ENCODE results near the gene MYH7.

The MYH7 gene

DNA sequence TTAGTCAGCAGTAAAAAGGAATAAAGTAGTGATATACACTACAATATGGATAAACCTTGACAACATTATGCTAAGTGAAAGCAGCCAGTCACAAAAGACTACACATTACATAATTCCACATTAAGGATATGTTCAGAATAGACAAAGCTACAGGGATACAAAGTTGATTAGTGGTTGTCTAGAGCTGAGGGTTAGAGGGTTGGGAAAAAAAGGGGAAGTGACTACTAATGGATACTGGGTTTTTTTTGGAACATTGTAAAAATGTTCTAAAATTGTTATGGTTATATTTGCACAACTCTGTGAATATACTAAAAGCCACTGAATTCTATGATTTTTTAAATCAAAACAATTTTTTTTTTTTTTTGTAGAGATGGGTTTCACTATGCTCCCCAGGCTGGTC lies 29.2 kb upstream of the MYH7 start (continued):
- no peak for TF ChIP-seq ZC3H10 (CRISPR knock-in tag; IDR thresholded peaks at IDR 0.05)
- no peak for TF ChIP-seq ZNF70 (CRISPR knock-in tag; IDR thresholded peaks at IDR 0.05)

DNA sequence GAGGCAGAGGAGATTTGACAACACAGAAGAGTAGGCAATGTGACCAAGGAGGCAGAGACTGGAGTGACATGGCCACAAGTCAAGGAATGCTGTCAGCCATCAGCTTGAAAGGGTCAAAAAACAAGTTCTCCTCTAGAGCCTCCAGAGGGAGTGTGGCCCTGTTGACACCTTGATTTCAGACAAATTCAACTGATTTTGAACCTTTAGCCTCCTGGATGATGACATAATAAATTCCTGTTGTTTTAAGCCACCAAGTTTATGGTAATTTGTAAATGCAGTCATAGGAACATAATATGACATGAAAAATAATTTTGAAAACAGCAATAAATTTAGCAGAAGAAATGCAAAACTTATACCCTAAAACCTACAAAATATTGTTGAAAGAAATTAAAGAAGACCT lies 25.5 kb upstream of the MYH7 start:
- TF ChIP-seq ZC3H10 (CRISPR knock-in tag; IDR thresholded peaks at IDR 0.05) (no peak), ZNF70 (CRISPR knock-in tag; IDR thresholded peaks at IDR 0.05) (no peak)

DNA sequence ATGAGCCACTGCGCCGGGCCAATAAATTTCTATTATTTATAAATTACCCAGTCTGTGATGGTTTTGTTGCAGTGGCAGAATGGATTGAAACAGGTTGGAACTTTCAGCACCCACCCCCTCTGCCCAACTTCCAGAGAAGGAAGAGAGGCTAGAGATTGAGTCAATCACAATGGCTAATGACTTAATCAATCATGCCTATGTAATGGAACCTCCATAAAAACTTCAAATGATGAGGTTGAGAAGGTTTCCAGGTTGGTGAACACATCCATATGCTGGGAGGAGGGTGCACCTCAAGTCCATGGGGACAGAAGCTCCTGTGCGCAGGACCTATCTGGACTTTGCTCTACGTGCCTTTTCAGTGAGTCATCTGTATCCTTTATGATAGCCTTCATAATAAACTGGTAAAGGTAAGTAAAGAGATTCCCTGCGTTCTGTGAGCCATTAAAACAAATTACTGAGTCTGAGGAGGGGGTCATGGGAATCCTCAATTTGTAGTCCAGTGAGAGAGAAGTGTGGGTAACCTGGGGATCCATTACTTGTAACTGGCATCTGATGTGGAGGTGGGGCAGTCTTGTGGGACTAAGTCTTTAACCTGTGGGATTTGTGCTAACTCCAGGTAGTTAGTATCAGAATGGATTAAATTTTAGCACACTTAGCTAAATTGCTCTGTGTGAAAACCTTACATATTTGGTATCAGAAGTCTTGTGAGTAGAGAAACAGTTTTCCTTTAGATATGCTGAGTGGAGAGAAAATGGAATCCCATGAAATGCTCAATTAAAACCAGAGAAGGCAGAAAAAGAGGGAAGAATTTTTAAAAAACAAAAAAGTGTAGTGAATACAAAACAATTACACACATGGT lies 22.4 kb upstream of the MYH7 start:
- TF ChIP-seq ZNF70 (CRISPR knock-in tag; IDR thresholded peaks at IDR 0.05), result no peak
- no peak for TF ChIP-seq ZNF8 (CRISPR knock-in tag; IDR thresholded peaks at IDR 0.05)
- no peak for TF ChIP-seq TOX (CRISPR knock-in tag; IDR thresholded peaks at IDR 0.05; ENCODE audit: borderline replicate concordance)
- TF ChIP-seq, protein P1, sequence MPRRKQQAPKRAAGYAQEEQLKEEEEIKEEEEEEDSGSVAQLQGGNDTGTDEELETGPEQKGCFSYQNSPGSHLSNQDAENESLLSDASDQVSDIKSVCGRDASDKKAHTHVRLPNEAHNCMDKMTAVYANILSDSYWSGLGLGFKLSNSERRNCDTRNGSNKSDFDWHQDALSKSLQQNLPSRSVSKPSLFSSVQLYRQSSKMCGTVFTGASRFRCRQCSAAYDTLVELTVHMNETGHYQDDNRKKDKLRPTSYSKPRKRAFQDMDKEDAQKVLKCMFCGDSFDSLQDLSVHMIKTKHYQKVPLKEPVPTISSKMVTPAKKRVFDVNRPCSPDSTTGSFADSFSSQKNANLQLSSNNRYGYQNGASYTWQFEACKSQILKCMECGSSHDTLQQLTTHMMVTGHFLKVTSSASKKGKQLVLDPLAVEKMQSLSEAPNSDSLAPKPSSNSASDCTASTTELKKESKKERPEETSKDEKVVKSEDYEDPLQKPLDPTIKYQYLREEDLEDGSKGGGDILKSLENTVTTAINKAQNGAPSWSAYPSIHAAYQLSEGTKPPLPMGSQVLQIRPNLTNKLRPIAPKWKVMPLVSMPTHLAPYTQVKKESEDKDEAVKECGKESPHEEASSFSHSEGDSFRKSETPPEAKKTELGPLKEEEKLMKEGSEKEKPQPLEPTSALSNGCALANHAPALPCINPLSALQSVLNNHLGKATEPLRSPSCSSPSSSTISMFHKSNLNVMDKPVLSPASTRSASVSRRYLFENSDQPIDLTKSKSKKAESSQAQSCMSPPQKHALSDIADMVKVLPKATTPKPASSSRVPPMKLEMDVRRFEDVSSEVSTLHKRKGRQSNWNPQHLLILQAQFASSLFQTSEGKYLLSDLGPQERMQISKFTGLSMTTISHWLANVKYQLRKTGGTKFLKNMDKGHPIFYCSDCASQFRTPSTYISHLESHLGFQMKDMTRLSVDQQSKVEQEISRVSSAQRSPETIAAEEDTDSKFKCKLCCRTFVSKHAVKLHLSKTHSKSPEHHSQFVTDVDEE (CRISPR knock-in tag; IDR thresholded peaks at IDR 0.05), result no peak
- TF ChIP-seq BACH2 (CRISPR knock-in tag; IDR thresholded peaks at IDR 0.05; ENCODE audit: borderline replicate concordance), result no peak
- ATAC-seq, result no peak

More for the DNA sequence above, 25.5 kb upstream of the MYH7 start:
- no peak for ATAC-seq

DNA sequence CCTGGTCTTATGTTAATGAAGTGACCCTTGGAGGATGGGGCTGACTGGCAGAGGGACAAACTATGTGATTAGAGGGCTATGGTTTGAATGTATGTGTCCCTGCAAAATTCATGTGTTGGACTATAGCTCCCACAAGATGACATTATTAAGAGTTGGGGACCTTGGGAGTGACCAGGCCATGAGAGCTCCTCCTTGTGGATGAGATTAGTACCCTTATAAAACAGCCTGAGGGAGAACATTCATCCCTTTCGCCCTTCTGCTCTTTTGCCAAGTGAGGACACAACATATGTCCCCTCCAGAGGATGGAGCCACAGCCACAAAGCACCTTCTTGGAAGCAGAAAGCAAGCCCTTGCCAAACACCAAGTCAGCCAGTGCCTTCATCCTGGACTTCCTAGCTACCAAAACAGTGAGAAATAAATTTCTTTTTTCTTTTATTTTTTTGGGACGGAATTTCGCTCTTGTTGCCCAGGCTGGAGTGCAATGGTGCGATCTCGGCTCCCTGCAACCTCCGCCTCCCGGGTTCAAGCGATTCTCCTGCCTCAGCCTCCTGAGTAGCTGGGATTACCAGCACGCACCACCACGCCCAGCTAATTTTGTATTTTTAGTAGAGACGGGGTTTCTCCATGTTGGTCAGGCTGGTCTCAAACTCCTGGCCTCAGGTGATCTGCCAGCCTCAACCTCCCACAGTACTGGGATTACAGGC lies 21.6 kb upstream of the MYH7 start:
- ATAC-seq, result peak; percentile 51; the same call in 2 of the 3 replicates

DNA sequence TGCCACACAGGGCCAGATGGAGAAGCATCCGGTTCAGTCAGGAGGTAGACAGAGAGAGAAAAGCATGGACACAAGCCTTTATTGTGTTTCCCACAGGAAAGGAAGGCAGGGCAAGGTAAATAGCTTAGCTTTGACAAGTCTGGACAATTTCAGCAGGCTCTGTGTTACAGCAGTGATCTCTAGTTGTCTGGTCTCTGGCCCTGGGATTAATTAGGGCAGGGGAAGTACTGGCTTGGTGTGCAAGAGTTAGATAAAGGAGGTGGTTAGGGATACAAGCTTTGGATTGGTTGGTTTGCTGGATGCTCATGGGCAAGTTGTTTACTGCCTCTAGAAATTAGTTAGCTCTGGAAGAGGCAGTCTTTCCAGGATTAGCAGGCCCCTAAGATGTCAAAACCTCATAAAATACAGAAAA lies 19.0 kb upstream of the MYH7 start:
- TF ChIP-seq ZFP3 (CRISPR knock-in tag; IDR thresholded peaks at IDR 0.05), result no peak
- TF ChIP-seq, protein P2, sequence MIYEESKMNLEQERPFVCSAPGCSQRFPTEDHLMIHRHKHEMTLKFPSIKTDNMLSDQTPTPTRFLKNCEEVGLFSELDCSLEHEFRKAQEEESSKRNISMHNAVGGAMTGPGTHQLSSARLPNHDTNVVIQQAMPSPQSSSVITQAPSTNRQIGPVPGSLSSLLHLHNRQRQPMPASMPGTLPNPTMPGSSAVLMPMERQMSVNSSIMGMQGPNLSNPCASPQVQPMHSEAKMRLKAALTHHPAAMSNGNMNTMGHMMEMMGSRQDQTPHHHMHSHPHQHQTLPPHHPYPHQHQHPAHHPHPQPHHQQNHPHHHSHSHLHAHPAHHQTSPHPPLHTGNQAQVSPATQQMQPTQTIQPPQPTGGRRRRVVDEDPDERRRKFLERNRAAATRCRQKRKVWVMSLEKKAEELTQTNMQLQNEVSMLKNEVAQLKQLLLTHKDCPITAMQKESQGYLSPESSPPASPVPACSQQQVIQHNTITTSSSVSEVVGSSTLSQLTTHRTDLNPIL (CRISPR knock-in tag; IDR thresholded peaks at IDR 0.05; ENCODE audit: low read depth), result no peak
- TF ChIP-seq, protein P3, sequence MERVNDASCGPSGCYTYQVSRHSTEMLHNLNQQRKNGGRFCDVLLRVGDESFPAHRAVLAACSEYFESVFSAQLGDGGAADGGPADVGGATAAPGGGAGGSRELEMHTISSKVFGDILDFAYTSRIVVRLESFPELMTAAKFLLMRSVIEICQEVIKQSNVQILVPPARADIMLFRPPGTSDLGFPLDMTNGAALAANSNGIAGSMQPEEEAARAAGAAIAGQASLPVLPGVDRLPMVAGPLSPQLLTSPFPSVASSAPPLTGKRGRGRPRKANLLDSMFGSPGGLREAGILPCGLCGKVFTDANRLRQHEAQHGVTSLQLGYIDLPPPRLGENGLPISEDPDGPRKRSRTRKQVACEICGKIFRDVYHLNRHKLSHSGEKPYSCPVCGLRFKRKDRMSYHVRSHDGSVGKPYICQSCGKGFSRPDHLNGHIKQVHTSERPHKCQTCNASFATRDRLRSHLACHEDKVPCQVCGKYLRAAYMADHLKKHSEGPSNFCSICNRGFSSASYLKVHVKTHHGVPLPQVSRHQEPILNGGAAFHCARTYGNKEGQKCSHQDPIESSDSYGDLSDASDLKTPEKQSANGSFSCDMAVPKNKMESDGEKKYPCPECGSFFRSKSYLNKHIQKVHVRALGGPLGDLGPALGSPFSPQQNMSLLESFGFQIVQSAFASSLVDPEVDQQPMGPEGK (CRISPR knock-in tag; IDR thresholded peaks at IDR 0.05; ENCODE audit: borderline replicate concordance), result no peak
- no peak for TF ChIP-seq ZNF565 (CRISPR knock-in tag; conservative IDR thresholded peaks at IDR 0.05; ENCODE audit: low read depth)
- TF ChIP-seq BACH2 (CRISPR knock-in tag; IDR thresholded peaks at IDR 0.05; ENCODE audit: borderline replicate concordance), result no peak
- no peak for TF ChIP-seq TOX (CRISPR knock-in tag; IDR thresholded peaks at IDR 0.05; ENCODE audit: borderline replicate concordance)
- TF ChIP-seq ZC3H10 (CRISPR knock-in tag; IDR thresholded peaks at IDR 0.05), result no peak
- no peak for TF ChIP-seq ZFP30 (CRISPR knock-in tag; IDR thresholded peaks at IDR 0.05)
- TF ChIP-seq, protein P4, sequence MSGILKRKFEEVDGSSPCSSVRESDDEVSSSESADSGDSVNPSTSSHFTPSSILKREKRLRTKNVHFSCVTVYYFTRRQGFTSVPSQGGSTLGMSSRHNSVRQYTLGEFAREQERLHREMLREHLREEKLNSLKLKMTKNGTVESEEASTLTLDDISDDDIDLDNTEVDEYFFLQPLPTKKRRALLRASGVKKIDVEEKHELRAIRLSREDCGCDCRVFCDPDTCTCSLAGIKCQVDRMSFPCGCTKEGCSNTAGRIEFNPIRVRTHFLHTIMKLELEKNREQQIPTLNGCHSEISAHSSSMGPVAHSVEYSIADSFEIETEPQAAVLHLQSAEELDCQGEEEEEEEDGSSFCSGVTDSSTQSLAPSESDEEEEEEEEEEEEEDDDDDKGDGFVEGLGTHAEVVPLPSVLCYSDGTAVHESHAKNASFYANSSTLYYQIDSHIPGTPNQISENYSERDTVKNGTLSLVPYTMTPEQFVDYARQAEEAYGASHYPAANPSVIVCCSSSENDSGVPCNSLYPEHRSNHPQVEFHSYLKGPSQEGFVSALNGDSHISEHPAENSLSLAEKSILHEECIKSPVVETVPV (CRISPR knock-in tag; IDR thresholded peaks at IDR 0.05), result no peak
- TF ChIP-seq ARNTL (CRISPR knock-in tag; IDR thresholded peaks at IDR 0.05; ENCODE audit: borderline replicate concordance, low read depth), result no peak
- ATAC-seq, result no peak; the same call in 2 of the 3 replicates

DNA sequence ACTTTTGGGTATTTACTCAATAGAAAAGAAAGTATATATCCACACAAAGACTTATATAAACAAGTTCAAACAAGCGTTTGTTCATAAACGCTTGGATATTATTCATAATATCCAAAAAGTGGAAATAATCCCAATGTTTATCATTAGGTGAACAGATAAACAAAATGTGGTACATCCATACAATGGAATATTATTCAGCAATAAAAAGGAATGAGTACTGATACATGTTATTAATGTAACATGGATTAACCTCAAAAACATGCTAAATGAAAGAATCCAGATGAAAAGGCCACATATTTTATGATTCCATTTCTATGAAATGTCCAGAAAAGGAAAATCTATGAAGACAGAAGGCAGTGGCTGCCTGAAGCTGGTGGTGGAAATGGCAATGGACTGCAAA lies 16.8 kb upstream of the MYH7 start:
- ATAC-seq, result no peak
- TF ChIP-seq ZNF8 (CRISPR knock-in tag; IDR thresholded peaks at IDR 0.05) (peak; percentile 90), CSDC2 (CRISPR knock-in tag; IDR thresholded peaks at IDR 0.05) (no peak)
